HG03469 (cell line): ENCODE results near the gene TPSB2.
"Not testable (repeated sequence)": the region's sequence is repeated elsewhere in the genome, so short reads cannot be mapped to it uniquely, and the experiment has no call there.

ENCODE experiments used
- ATAC-seq: cut with Tn5 transposase; IDR thresholded peaks from one replicate; pipeline ENCODE4 v1.9.1; 2021; ENCODE audit warnings: mild to moderate bottlenecking, moderate library complexity, moderate number of reproducible peaks; ENCODE audit not compliant: unreplicated experiment

The TPSB2 gene

GRCh38 chr16:1243907-1244850 lies 14.2 kb upstream of the TPSB2 start:
- not testable (repeated sequence) for ATAC-seq

DNA sequence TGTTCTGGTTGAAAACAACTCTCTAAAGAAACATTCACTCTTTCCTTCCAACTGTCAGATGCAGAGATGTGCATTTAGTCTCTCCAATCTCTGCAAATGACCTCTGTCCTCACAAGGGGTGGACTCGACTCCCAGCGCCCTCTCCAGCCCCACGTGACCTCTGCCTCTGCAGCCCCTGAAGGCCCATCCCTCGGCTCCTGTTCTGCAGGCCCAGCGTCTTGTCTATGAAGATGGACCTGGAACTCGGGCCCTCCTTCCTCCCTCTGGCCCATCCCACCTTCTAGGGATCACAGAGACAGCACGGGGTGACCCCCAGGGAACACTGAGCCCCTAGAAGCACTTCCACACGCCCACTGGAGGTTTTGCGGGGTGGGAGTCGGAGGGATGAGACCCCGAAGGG lies 13.4 kb upstream of the TPSB2 start:
- not testable (repeated sequence) for ATAC-seq

GRCh38 chr16:1241081-1241480 lies 11.1 kb upstream of the TPSB2 start:
- ATAC-seq, result not testable (repeated sequence)

DNA sequence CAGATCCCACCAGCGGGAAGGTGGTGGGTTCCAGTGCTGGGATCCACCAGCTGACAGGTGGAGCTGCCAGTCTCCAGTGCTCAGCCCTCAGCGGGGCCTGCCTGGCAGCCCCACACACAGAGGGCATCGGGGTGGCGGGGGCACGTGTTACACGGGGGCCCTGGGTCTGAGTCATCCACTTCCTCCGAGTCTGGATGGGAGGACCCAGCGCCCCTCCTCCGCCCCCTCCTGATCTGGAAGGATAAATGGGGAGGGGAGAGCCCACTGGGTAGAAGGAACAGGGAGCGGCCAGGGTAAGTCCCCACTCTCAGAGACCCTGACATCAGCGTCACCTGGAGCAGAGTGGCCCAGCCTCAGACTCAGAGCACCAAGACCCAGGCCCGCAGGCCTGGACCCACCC lies 10.5 kb upstream of the TPSB2 start, which contains the start of gene TPSAB1:
TSS of gene TPSAB1 (plus strand) at position 270 of the 400 bp plus-strand sequence. CDS start 234 bp downstream, outside the sequence.
- not testable (repeated sequence) for ATAC-seq

GRCh38 chr16:1239575-1239974 lies 9.6 kb upstream of the TPSB2 start:
- ATAC-seq, result not testable (repeated sequence)

DNA sequence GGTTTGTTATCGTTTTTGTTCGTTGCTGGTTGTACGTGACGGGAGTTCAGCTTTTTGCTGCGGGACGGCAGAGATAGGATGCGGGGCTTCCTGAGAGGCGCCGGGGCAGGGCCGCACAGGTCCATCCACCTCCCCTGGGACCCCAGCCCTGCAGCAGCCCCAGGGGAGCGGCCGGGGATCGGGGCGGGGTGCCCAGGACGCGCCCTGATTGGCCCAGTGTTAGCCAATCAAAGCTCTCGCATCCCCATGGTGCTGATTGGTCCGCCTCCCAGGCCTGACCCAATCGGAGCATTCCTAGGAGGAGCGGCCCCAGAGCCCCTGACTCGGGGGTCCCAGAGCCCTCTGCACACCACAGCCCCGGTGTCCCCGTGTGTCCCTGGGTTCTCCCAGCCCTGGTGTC lies 8.9 kb upstream of the TPSB2 start:
- not testable (repeated sequence) for ATAC-seq

GRCh38 chr16:1237990-1238389 lies 8.0 kb upstream of the TPSB2 start:
- ATAC-seq, result no peak

- ATAC-seq, result not testable (repeated sequence)
These were observed 6.7 kb upstream of the TPSB2 start for GRCh38 chr16:1236659-1237058.

- ATAC-seq, result not testable (repeated sequence)
These were observed 2.2 kb upstream of the TPSB2 start for GRCh38 chr16:1232049-1232748.

DNA sequence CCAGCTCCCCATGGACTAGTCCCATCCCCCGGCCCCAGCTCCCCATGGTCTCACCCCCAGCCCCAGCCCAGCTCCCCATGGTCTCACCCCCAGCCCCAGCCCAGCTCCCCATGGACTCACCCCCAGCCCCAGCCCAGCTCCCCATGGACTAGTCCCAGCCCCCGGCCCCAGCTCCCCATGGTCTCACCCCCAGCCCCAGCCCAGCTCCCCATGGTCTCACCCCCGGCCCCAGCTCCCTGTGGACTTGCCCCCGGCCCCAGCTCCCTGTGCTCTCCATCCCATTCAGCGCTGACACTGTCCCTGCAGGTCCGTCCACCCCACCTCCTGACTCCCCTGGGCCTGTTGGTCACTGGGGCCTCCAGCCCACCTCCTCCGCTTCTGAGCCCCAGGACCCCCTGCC lies 1.3 kb upstream of the TPSB2 start:
- not testable (repeated sequence) for ATAC-seq

- not testable (repeated sequence) for ATAC-seq
These were observed 658 bp upstream of the TPSB2 start for GRCh38 chr16:1230471-1231212.

- ATAC-seq, result not testable (repeated sequence)
These were observed 508 bp downstream of the TPSB2 start for GRCh38 chr16:1229476-1229875.

DNA sequence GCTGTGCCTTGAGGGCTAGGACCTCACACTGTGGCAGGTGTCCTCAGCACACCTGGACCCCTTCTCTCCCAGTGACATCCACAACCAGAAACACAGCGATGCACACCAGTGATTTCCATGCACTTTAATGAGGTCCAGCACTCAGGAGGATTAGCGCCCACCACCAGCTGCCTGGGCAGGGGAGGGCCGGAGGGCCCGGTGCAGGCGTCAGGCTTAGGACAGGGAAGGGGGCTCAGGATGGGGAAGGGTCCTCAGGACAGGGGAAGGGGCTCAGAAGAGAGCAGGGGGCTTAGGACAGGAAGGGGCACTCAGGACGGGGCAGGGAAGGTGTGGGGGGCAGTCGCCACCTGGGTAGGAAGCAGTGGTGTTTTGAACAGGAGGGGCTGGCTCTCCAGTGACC lies 1.8 kb downstream of the TPSB2 start:
- ATAC-seq, result not testable (repeated sequence)

- not testable (repeated sequence) for ATAC-seq
These were observed 3.3 kb downstream of the TPSB2 start for GRCh38 chr16:1226692-1227091.

- ATAC-seq, result not testable (repeated sequence)
These were observed 4.2 kb downstream of the TPSB2 start for GRCh38 chr16:1225728-1226311.

- ATAC-seq, result no peak
These were observed 4.9 kb downstream of the TPSB2 start, which contains the start of gene TPSG1 for GRCh38 chr16:1225051-1225451. TSS of gene TPSG1 (minus strand) at chr16:1225268. CDS start at chr16:1225252, 16 bp downstream.

DNA sequence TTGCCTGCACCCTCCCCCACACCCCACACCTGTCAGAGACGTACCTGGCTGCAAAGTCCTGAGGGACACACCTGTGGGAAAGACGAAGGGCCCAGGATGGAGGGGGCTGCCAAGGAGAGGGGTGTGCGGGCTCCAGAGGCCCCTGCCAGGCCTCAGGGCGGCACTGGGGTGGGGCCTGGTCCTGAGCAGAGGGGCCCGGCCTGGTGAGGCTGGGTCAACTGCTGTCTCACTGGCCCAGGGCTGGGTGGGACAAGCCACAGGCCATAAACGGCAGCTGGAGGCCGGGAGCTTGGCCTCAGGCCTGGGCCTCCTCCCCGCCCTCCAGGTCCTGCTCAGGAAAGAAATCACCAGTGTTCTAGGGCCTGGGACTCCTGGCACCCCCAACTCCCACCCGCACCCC lies 5.4 kb downstream of the TPSB2 start:
- ATAC-seq, result no peak

GRCh38 chr16:1223355-1224214 lies 6.4 kb downstream of the TPSB2 start:
- no peak for ATAC-seq

DNA sequence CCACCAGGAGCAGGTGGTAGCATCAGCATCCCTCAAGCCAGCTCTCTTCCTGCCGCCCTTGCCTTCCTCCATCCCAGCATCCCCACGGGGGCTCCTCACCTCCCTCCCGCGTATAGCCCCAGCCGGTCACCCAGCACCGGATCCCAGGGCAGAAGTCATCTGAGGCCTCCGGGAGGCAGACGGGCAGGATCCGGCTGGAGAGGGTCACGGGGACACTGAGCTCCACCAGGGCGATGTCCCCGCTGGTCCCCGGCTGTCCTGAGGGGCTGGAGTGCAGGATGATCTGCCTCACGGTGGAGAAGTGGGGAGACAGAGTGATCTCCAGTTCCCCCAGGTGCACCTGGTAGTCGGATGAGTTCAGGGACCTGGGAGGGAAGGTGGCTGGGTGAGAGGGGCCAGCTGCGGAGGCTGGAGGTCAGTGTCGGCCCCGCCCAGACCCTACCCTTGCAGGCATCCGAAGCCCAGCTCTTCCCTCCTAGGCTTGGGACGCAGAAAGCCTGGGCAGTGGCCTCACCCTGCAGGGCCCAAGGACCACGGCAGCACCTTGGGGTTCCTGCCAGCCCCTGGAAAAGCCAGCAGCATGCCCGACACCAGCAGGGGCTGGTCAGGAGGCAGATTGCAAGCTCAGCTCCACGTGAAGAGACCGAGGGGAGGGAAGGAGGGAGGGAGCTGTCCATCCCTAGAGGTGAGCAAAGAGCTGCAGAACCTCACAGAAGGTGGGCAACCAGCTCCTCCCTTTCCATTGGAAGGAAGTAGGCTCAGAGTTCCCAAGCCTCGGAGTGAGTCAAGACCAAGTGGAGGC lies 7.2 kb downstream of the TPSB2 start:
- ATAC-seq, result no peak
